T-helper 1 cell (primary cell): ENCODE data around the gene TSPAN11.

Experiments used
- DNase-seq, 5 donors: peaks; one replicate each; pipeline ENCODE4 v3.0.0-alpha.2; 2012 to 2020

TSPAN11 gene

DNA sequence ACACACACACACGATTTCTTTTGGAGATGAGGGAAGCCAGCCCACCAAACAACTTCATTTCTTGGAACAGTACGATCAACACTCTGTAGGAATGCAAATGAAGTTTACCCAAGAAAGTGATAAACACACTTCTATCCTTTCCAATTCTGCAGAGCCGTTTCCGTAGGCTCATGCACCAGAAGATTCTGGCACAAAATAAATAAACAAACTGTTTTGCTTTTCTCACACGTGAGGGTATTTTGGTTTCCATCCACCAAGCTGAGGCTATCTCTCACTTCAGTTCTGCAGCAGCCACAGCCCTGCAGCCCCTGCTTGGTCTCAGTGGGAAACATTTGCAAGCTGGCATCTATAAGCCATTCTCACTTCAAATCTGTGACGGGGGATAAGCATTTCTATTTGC lies 15.3 kb upstream of the TSPAN11 start:
- no peak for DNase-seq

DNA sequence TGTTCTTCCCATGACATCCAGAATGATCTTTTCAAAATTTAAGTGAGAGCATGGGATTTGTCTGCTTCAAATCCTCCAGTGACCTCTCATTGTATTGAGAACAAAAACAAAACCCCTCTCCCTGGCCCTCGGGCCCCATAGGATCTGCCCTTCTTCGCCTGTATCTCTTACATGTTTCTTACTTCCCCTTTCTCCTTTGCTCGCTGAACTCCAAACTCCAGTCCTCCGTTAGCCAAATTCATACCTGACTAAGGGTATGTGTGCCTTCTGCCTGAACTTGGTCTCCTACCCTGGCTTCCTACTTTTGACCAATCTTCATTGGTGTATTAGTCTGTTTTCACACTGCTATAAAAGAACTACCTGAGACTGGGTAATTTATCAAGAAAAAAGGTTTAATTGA lies 13.2 kb upstream of the TSPAN11 start:
- DNase-seq = no peak

DNA sequence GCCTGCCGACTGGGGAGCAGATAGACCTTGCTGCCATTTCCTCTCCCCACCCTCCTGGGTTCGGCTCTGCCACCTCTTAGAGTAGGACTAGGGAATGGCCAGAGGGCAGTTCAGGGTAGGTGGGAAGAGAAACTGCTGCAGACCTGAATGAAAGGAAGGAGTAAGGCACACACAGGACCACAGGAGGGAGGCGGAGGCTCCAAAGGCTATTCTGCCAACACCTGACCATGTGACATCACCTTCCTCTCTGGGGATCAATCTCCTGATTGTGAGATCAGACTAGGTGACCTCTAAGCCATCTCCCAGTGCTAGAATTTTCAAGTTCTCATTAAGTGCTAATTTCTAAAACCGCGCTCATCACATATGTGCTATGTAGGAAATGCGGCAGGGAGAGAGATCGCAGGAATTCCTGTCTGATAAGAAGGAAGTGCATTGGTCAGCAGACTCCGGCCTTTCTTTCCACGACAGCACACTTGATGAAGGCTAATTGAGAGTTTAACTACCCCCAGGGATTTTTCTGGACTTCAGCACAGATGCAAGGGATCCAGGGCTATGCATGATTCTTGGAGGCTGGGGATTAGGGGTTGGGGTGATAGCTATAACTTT lies 11.5 kb upstream of the TSPAN11 start:
- no peak for DNase-seq

DNA sequence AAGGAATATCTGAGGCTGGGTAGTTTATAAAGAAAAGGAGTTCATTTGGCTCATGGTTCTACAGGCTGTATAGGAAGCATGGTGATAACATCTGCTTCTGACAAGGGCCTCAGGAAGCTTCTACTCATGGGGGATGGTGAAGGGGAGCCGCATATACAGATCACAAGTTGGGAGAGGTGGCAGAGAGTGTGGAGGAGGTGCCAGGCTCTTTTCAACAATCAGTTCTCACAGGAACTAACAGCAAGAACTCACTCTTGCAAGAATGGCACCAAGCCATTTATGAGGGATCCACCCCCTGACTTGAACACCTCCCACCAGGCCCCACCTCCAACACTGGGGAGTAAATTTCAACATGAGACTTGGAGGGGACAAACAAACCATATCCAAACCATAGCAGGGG lies 3.5 kb upstream of the TSPAN11 start:
- DNase-seq = no peak

DNA sequence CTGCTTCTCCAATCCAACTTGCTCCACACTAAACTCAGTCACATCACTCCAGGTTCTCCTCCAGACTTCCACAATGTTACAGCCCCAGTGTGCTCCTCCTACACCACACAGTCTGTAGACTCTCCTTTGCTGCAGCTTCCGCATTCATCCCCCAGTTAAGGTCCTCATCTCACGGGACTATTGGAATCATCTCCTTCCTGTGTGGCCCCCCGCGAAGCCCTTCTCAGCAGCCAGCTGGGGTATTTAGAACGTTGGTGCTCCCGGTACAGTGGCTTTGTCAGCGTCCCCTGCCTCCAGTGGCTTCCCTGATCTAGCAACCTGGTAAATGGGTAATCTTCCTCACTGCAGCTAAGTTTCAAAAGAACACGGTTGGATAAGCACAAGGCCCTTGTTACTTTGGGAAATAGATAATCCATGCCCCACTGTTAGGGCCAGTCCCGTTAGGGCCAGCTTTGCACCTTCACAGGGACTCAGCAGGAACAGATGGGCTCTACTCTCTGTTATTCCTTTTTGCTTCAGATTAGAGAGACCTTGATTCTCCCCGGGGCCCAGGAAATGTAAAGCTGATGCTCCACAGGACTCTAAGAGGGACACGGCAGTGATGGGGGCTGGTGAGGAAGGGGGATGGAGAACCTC lies 823 bp upstream of the TSPAN11 start:
- DNase-seq = no peak

DNA sequence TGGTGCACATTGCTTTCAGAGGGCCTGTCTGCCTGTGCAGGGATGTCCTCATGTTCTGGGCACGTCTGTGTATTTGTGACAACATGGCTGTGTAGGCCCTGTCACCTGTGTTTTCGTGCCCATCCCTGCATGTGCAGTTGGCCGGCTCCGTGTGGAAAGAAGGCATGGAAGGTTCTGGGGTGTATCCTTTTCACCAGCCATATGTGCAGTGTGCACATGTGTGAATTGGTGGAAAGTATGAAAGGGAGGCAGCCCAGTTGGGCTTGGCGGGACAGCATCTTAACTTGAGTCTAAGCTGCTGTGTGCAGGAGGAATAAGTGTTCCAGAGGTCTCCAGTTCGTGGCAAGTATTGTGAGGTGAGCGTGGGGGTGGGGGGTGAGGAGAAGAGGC lies 669 bp downstream of the TSPAN11 start:
- DNase-seq = no peak

DNA sequence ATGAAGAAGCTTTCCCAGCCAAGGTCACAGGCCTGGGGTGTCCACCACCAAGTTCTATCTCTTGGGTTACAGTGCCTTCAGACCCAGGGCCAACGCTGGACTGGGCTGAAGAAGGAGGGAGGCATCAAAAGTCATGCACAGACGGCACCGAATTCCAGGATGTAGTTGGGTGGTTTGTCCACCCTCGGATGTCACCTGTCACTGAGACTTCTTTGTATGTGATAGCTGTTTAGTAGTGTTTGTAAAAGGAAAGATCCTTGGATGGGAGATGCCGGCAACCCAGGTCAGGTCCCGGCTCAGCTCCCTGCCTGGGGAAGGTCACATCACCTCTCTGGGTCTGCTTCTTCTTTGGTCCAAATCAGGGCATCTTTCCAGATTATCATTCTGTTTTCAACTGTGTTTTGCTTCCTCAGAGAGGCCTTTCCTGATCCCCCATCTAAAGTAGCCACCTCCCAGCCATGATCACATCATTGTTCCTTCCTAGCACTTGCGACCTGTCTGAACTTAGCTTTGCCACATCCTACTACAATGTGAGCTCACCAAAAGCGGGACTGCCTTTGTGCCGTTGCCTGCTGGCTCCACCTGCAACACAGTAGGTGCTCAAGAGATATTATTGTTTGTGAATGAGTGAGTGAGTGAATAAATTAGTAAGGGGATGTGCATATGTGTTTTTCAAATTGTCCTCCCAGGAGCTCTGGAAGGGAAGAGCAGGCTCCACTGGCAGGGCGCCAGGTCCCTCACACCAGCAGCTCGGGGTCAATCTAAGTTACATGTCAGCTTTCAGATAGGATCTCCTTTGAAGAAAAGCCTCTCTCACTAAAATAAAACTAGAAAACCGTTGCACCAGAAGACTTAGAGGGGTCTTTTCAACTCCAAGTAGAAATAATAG lies 2.1 kb downstream of the TSPAN11 start:
- no peak for DNase-seq

DNA sequence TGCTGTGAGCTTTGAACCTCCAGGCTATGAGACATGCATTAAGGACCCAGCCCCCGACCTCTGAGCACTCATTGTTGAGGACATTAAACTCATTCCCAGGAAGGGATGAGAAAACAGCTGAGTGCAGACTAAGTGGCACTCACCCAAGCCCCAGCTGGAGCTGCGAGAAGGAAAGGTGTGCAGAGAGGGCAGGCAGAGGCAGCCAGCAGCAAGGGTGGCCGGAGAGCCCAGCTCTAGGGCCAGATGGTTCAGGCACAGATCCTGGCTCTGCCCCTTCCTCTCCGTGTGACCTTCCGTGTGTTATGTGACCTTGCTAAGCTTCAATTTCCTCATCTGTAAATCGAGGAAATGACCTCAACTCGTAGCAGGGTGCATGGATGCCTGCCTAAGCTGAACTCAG lies 3.7 kb downstream of the TSPAN11 start:
- DNase-seq = no peak

DNA sequence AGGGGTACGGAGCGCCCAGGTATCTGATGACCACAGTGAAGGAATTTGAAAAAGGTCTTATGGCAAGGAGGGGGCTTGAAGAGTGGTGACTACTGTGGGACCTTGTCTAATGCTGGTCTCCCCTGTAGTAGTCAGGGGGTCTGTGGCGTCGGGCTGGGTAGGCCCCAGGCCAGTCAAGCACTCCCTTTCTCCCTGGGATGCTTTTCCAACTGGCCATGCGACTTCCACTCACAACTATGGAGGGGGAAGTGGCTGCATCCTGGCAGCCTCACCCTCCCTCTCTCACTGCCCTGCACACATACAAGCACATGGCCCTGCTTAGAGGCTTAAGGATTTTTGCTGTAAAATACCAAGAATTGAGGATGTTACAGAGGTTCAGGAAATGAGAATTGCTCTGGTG lies 4.1 kb downstream of the TSPAN11 start:
- no peak for DNase-seq

DNA sequence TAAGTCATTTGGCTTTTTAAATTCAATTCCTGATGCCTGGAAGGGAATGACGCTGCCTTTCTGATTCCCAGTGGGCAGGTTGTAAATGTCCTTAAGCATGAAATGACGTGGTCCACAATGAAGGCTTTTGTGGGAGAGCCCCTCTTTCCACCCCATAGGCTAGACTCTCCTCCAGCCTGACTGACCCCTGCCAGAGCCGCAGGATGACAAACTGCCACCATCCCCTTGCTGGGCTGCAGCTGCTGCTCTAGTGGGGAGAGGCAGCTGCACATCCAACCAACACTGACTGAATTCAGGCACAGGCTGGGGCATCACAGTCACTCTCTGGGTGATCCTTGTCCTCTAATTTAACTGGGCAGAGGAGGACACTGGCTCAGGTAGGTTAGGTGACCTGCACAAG lies 6.3 kb downstream of the TSPAN11 start:
- no peak for DNase-seq

DNA sequence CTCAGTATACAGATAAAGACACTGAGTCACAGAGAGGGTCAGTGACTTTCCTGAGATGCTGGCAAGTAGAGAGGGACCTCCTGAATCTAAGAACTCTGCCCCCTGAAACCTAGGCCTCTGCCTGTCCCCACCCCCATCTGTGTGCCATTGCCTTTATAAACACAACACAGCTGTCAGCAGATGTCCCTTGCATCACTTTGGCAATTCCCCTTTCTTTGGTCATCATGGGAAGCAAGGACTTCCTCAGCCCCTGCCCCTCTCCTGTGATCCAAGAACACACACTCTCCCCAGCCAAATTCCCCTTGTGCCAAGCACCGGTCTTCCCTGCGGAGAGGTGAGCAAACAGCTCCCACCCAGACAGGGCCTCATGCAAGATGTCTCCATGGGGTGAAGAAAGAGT lies 8.3 kb downstream of the TSPAN11 start:
- no peak for DNase-seq

DNA sequence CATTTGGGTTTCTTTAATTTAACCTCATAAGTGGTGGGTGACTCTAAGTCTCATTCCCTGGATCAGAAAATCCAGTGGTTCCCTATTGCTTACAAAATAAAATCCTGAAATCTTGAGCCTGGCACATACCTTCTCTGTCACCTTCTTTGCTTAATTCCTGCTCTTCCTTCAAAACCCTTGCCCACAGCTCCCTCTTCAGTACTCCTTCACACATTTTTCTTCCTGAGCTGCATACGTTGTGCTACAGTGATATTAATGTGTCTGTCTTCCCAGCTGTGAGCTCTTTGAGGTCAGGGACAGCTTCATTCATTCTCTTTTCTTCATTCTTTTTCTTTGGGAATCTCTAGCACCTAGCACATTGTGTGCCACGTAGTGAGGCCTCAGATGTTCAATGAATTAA lies 9.5 kb downstream of the TSPAN11 start:
- DNase-seq = no peak

DNA sequence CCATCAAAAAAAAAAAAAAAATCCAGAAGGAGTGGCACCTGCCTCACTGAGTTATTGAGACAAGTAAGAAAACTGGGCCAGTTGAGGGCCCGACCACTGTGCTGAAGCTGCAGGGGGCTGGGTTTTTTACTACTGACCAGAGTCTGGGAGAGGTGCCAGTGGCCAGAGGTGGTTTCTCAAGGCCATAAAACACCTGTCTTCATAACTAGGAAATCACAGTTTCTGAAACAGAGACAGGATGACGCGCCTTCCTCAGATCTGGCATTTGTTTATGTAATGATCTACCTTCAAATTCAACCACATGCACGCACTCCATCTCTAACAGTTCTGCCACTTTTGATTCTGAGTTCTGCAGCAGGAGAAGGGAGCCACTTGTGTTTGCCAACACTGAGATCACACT lies 12.7 kb downstream of the TSPAN11 start:
- DNase-seq = no peak

DNA sequence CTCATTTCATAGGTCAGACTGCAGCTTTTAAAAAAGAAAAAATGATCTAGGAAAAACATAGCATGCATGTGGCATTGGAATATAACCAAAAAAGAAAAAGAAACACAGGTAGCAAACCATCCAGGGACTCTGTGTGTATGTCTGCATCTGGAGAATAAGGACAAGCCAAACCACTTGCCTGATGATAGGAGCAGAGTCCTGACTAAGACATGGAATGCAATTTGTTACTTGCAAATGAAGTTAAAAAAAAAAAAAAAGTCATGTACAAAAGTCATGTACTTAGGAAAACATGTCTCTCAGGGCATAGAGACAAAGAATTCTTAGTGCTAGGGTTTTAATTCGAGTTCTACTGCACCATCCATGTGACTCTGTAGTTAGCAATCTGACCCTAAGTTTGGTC lies 15.9 kb downstream of the TSPAN11 start:
- DNase-seq = no peak

DNA sequence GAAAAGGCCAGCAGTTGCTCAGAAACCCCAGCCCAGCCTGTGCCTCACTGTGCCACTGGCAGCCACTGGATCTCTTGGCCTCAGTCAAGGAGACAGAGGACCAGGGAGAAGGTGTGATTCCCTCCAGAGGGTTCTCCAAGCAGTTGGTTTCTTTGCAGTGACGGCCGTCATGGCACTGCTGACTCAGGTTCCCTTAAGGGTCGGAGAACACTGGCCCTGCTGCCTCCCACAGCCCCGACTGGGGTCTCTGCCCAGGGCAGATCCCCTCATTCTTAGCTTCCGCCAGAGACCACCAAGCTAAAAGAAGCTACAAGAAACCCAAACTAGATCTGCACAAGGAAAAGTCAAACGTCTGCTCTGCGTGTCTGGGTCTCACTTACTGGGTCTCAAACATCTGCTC lies 16.4 kb downstream of the TSPAN11 start:
- no peak for DNase-seq

DNA sequence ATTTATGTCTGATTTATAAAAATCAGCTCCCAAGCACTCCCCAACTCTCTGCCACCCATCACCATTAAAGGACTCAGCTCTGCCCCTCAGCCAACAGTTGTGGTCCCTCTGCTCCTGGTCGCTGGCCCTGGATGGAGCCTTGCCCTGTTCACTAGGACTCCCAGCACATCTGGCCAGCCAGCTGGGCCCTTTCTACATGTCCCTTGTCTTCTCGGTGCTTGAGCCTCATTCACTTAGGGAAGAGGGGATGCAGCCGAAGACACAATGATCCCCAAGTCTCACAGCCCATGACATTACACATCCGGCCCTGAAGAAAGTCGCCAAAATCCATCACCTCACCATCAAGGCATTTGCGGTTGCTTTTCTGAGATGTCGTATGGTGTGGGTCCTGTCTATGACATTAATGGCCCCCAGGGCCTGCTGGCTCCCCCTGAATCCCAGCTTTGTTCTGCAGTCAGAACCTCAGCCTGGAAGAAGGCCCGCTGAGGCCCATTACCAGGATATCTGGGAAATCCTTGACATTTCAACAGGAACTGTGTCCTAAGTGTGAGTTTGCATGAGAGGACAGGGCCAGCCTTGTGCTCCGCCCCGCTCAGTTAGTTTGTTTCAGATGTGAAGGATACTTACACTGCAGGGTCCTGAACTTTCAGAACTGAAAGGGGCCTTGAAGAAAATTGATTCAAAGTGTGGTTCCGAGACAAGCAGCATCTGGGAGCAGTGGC lies 19.1 kb downstream of the TSPAN11 start:
- no peak for DNase-seq

DNA sequence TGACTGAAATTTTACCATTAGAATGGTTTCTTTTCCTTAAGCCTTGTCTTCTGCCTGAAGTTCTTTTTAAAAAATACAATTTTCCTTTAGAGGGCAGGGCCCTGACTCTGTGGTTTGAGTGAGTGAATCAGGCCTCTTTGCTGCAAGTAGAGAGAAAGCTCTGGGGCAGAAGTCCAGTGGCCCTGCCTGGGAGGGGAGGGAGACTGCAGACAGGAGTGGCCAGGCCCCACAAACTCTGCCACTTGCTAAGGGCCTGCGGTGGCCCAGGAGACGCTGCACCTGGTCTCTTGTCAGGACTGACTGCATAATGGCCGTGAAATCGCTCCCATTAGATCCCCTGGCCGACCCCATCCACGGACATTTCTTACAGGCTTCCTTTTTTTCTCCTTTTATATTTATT lies 25.5 kb downstream of the TSPAN11 start:
- no peak for DNase-seq

DNA sequence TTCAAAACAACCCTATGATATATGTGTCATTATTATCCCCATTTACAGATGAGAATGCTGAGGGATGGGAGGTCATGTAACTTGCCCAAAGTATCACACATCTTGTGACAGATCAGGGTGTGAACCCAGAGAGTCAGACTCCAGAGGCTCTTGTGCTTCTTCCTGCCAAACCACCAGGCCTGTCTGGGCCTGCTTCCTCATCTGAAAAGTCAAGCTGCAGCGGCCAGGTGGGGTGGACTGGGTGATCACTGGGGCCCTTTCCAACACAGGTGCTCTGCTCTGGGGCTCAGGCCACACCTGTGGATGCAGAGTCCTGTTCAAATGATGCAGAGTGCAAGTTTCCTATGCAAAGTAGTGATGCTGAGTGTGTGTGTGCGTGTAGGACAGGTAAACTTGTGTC lies 26.7 kb downstream of the TSPAN11 start:
- no peak for DNase-seq

DNA sequence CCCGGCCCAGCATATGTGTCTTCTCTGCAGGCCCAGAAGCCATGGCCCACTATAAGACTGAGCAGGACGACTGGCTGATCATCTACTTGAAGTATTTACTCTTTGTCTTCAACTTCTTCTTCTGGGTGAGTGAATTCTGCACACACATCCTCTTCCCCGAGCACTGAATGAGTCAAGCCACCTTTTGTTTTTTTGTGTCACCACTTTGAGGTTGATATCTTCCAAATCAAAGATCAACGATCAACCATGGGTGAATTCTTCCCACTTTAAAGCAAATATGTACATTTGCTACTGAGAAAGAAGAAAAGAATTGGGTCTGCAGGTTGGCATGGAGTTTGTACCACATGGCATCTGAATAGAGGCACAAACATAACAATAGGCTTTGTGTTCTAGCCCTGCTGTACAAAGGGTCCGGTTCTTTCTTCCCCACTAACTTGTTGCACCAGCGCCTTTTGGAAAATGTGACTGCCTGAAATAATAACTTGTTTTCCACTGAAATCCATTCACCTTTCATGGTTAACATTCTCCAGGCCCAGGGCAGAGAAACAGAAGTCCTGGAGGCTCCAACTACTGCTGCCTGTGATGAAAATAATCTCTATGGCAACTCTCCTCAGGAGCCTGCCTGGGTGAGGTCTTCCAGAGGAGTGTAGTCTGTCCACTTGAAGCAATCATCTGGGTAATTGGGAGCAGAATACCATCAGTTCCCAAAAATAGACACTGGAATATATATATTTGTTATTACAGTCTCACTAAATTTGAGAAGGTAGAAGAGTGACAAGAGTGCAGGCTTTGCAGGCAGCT lies 27.6 kb downstream of the TSPAN11 start:
- DNase-seq = no peak

DNA sequence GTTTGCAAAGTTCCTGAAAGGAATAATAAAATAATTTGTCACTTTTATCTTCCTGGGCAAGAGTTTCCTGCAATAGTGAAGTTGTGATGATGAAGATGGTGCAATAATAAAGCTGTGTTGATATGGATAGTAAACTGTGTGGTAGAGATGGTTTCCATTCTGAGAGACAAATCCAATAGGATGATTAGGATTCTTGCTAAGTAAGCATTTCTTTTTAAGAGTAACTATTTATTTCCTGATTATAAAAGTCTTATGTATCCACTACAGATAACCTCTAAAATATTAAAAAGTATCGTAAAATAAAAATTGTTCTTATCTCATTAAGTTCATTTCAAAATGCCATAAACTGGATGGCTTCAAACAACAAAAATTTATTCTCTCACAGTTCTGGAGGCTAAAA lies 28.7 kb downstream of the TSPAN11 start:
- no peak for DNase-seq

DNA sequence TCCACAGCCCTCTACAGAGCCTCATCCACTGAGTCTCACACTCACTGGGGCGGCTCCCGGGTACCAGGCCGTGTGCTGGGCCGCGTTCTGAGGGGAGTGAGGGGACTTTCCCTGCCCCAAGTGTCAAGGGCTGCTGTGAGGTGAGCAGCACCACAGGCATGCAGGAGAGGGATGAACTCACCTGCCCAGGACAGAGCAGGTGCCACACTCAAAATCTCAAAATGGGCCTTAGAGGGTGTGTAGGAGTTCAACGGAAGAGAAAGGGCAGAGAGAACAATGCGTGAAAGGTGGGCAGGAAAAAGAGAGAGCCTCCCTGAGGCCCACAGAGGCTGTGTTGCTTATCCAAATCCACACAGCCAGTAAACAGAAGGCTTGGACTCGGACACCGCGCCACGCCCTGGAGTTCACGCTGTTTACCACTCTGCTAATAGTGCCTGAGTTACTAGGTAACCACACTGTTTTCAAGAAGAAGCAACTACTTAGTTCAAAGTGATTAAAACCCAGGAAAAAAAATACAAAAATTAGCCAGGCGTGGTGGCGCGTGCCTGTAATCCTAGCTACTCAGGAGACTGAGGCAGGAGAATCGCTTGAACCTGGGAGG lies 32.7 kb downstream of the TSPAN11 start:
- DNase-seq = no peak

DNA sequence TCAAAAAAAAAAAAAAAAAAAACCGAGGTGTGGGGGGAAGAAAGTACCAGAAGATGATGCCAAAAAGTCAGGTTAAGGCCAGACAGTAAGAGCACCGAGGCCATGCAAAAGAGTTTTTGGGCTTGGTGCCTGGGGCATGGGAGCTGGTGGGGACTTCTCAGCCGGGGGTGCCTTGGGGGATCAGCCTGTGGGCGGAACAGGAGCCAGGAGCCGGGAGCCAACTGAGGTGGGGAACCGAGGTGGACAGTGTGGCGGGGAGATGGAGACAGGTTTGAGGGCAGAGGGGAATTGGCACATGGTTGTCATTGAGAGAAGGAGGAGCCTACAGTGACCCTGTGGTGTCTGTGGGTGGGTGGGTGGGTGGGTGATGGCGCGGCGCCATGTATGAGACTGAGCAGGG lies 33.2 kb downstream of the TSPAN11 start:
- DNase-seq = no peak
